Small intestine (tissue), 7 donors: ENCODE data around the gene ZNF500. TPM values are rescaled to one million over a fixed set of nuclear protein-coding genes. Genes with fewer than 3 reads are reported as not detected.
"Not testable (repeated sequence)": the region's sequence is repeated elsewhere in the genome, so short reads cannot be mapped to it uniquely, and the experiment has no call there.

ENCODE experiments used
- DNase-seq, 2 donors: peaks; one replicate each; pipeline versions ENCODE4 v3.0.0 to v3.0.0-alpha.2; 2013
- FAIRE-seq: peaks from 2 replicates; lab custom pipeline; 2012; peaks lifted over from hg19 to GRCh38; lab: Jason Lieb, UNC
- H3K27ac ChIP-seq, 3 donors: one replicate each; pipeline ENCODE4 v1.5.1; 2013; ENCODE audit warnings: low read length in 2 of 3, mild to moderate bottlenecking in 2 of 3, control low read depth in 1 of 3, inconsistent platforms in 1 of 3, low read depth in 1 of 3, moderate library complexity in 1 of 3
- H3K27me3 ChIP-seq, 3 donors: one replicate each; pipeline ENCODE4 v1.6.1; 2013; ENCODE audit warnings: low read length in 3 of 3, inconsistent platforms in 1 of 3; ENCODE audit not compliant: control insufficient read depth in 3 of 3, insufficient read depth in 3 of 3
- H3K36me3 ChIP-seq, 3 donors: one replicate each; pipeline ENCODE4 v1.6.1; 2013; ENCODE audit warnings: low read length in 3 of 3, inconsistent platforms in 1 of 3, low read depth in 1 of 3, mild to moderate bottlenecking in 1 of 3, moderate library complexity in 1 of 3; ENCODE audit not compliant: control insufficient read depth in 3 of 3, insufficient read depth in 2 of 3
- H3K4me1 ChIP-seq, 3 donors: one replicate each; pipeline ENCODE4 v1.6.1; 2013; ENCODE audit warnings: low read length in 2 of 3, inconsistent platforms in 1 of 3, low read depth in 1 of 3, mild to moderate bottlenecking in 1 of 3, moderate library complexity in 1 of 3; ENCODE audit not compliant: control insufficient read depth in 3 of 3, insufficient read depth in 2 of 3
- H3K4me3 ChIP-seq, 3 donors: one replicate each; pipeline ENCODE4 v1.5.1; 2013; ENCODE audit warnings: low read length in 3 of 3, control low read depth in 1 of 3, inconsistent platforms in 1 of 3, low read depth in 1 of 3, mild to moderate bottlenecking in 1 of 3, moderate library complexity in 1 of 3
- H3K9me3 ChIP-seq, 2 donors: one replicate each; pipeline ENCODE4 v1.6.1; 2013; ENCODE audit warnings: low read depth in 1 of 2, low read length in 1 of 2; ENCODE audit not compliant: control insufficient read depth in 2 of 2, insufficient read depth in 1 of 2
- WGBS, 3 donors: extraction: QIAGEN DNeasy Blood & Tissue Kit; methylation state at CpG; one replicate each; pipeline ENCODE4 v1.1.7; 2013; 5-methylcytosine and 5-hydroxymethylcytosine counted together
- polyA plus RNA-seq, 4 donors: library from polyadenylated mRNA; stranded (reverse) in 3 of 4; unstranded in 1 of 4; fragments of 200-250 nt in 3 of 4; fragments of 120-200 nt in 1 of 4; gene quantifications; one replicate each; pipeline versions ENCODE4 v1.2.1 to v1.2.3, GENCODE V29; 2013
- donor health status: healthy with polysubstance abuse.
- donor health status: control.
- donor health status: control.
- donor health status: Bipolar disorder and iron deficiency.
- donor health status: healthy.

Gene ZNF500
- polyA plus RNA-seq, 4 donors, result 2.0 to 11.1 (median 6.6) TPM

- peaks cover 4 to 53% (median 6%) of the 10 kb centered on the region in 3 donors for H3K36me3 ChIP-seq
- 71 to 76% (median 71%) methylated on average over 14 of the region's 14 CpGs for WGBS, 3 donors
- DNase-seq, result no peak
- peaks cover 0 to 2% (median 0%) of the 10 kb centered on the region in 3 donors for H3K4me1 ChIP-seq
- FAIRE-seq, result no peak
- H3K27ac ChIP-seq, result peak overlapping the region in 1 of 3 donors; percentile 22
- H3K9me3 ChIP-seq, result no peaks in the 10 kb centered on the region
- no peaks in the 10 kb centered on the region for H3K27me3 ChIP-seq
- H3K4me3 ChIP-seq, result no peak overlapping the region
These were observed 18.9 kb downstream of the ZNF500 start for GRCh38 chr16:4747906-4748681.

- DNase-seq, result no peak
- H3K36me3 ChIP-seq, result peaks cover 1 to 43% (median 5%) of the 10 kb centered on the region in 3 donors
- WGBS, 3 donors, result 59 to 84% (median 68%) methylated on average over 14 to 15 of the region's 15 CpGs
- H3K4me3 ChIP-seq, result no peak overlapping the region
- H3K27ac ChIP-seq, result no peak overlapping the region
- no peaks in the 10 kb centered on the region for H3K9me3 ChIP-seq
- H3K4me1 ChIP-seq, result peaks cover 0 to 7% (median 0%) of the 10 kb centered on the region in 3 donors
- H3K27me3 ChIP-seq, result no peaks in the 10 kb centered on the region
- no peak for FAIRE-seq
These were observed 19.9 kb downstream of the ZNF500 start for GRCh38 chr16:4746991-4747574.

DNA sequence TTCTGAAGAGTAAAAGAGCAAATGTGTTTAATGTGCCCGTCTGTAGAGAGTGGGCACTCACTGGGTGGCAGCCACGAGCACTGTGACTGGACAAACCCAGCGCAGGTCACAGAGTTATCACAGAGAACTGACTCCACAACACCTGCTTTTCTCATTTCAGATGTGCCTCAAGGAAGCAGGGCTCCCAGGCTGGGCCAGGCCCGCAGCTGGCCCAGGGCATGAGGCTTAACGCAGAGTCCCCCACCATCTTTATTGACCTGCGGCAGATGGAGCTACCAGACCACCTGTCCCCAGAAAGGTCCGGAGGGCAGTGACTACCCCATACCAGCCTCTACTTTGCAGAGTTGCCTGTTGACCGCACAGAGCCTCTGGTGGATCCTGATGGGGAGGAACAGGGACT is 20.7 kb downstream of the ZNF500 start:
- DNase-seq (no peak), FAIRE-seq (no peak)
- Histone ChIP-seq H3K4me1 (peaks cover 0 to 7% (median 0%) of the 10 kb centered on the region in 3 donors), H3K27ac (no peak overlapping the region), H3K27me3 (no peaks in the 10 kb centered on the region), H3K36me3 (peaks cover 0 to 35% (median 3%) of the 10 kb centered on the region in 3 donors), H3K4me3 (no peak overlapping the region), H3K9me3 (no peaks in the 10 kb centered on the region)
- 68 to 86% (median 83%) methylated on average over 8 of the region's 8 CpGs for WGBS, 3 donors

- Histone ChIP-seq H3K27me3 (no peaks in the 10 kb centered on the region), H3K4me3 (no peak overlapping the region), H3K36me3 (peaks cover 0 to 25% (median 3%) of the 10 kb centered on the region in 3 donors), H3K4me1 (peaks cover 0 to 7% (median 0%) of the 10 kb centered on the region in 3 donors), H3K9me3 (no peaks in the 10 kb centered on the region), H3K27ac (no peak overlapping the region)
- FAIRE-seq, result no peak
- no peak for DNase-seq
- 71 to 86% (median 77%) methylated on average over 3 of the region's 3 CpGs for WGBS, 3 donors
These were observed 21.7 kb downstream of the ZNF500 start for GRCh38 chr16:4745274-4745569.

- no peak for FAIRE-seq
- Histone ChIP-seq H3K36me3 (peaks cover 0 to 20% (median under 1%) of the 10 kb centered on the region in 3 donors), H3K9me3 (no peaks in the 10 kb centered on the region), H3K27ac (no peak overlapping the region), H3K4me1 (peaks cover 0 to 7% (median 0%) of the 10 kb centered on the region in 3 donors), H3K27me3 (no peaks in the 10 kb centered on the region), H3K4me3 (no peak overlapping the region)
- no peak for DNase-seq
- WGBS, 3 donors, result 70 to 82% (median 74%) methylated on average over 13 of the region's 13 CpGs
These were observed 22.2 kb downstream of the ZNF500 start for GRCh38 chr16:4744555-4745273.

DNA sequence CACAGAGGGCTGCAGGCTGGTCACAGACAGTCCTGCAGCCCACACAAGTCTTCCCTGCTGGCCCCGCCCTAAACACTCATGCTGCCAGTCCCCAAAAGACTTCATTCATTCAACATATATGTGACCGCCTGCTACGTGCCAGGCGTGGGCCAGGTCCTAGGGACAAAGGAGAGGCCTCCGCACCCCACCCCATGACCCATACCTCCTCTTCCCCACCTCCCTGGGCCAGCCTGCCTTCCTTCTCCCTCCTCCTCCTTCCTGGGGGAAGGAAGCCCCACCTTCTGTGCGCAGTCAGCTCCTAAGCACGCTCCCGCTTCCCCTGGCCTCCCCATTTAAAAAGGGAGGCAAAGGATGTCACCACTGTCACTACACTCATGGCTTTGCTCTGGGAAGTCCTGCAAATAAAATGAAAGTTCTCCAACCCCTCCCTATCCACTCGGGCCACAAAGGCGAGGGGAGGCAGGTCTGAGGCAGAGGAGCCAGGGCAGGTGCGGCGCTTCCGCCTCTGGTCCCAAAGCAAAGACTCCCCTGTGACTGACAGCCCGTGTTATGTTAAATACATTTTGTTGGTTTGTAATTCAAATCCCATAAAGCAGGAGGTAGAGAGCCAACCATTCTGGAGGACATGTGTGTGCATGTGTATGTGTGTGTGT is 23.6 kb downstream of the ZNF500 start:
- H3K27me3 ChIP-seq, result no peaks in the 10 kb centered on the region
- peaks cover 0 to 7% (median 0%) of the 10 kb centered on the region in 3 donors for H3K4me1 ChIP-seq
- H3K4me3 ChIP-seq, result peak overlapping the region in 1 of 3 donors; percentile 18
- WGBS, 3 donors, result 14 to 38% (median 32%) methylated on average over 14 of the region's 14 CpGs
- no peaks in the 10 kb centered on the region for H3K9me3 ChIP-seq
- DNase-seq (peak; percentile 37 to 59), FAIRE-seq (no peak)
- H3K36me3 ChIP-seq, result peaks cover 0 to 8% (median 0%) of the 10 kb centered on the region in 3 donors
- H3K27ac ChIP-seq, result no peak overlapping the region

GRCh38 chr16:4738370-4738769 is 28.6 kb downstream of the ZNF500 start:
- H3K27ac ChIP-seq, FAIRE-seq, DNase-seq, H3K27me3 ChIP-seq, H3K36me3 ChIP-seq, H3K9me3 ChIP-seq, H3K4me3 ChIP-seq: not testable (repeated sequence)
- 75 to 80% (median 78%) methylated on average over 5 of the region's 5 CpGs for WGBS, 3 donors
- H3K4me1 ChIP-seq, result peaks cover 0 to 12% (median 2%) of the 10 kb centered on the region in 3 donors

DNA sequence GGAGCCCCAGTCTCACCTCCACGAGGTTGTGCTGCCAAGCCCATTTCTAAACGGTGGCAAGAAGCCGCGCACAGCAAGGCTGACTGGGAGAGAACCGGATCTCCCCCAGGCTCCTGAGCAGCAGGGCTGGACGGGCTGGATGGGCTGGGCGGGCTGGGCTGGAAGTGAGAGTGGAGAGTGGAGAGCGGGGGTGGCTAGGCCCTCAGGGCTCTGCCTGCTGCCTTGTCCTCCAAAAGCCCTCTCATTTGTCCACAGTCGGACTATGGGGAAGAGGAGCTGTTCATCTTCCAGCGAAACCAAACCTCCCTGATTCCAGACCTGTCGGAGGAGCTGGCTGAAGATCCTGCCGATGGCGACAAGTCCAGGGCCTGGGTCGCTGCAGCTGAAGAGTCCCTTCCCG is 29.4 kb downstream of the ZNF500 start:
- H3K27me3 ChIP-seq, result no peaks in the 10 kb centered on the region
- FAIRE-seq, result no peak
- WGBS, 3 donors, result 79 to 85% (median 81%) methylated on average over 14 to 15 of the region's 15 CpGs
- H3K4me3 ChIP-seq, result no peak overlapping the region
- no peak overlapping the region for H3K27ac ChIP-seq
- H3K9me3 ChIP-seq, result no peaks in the 10 kb centered on the region
- peaks cover 0 to 5% (median 2%) of the 10 kb centered on the region in 3 donors for H3K4me1 ChIP-seq
- DNase-seq, result no peak
- no peaks in the 10 kb centered on the region for H3K36me3 ChIP-seq
